ENCODE data around the gene UNKL. TPM values are rescaled to one million over a fixed set of nuclear protein-coding genes. Genes with fewer than 3 reads are reported as not detected.

UNKL gene
- total and polyA plus RNA-seq, 2 donors, result 10.5 to 21.9 TPM

DNA sequence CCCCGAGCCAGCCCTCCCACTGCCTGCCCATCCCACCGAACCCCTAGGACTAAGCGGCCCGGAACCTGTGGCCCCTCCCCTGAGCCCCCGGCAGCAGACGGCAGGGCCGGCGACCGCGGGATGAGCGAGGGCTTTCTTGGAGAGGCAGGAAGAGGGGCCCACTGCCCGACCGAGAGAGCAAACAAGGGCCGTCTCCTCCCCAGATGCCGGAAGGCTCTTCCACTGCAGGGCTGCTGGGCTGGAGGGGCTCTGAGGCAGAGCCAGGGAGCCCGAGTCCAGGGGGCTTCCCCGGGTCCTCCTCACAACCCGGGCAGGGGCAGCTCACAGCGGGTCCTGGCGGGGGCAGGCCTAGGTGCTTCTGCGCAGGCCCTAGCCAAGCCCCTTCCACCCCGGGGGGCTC, 19.3 kb upstream of the UNKL start:
- Histone ChIP-seq H3K27ac (ENCODE audit: low read depth in 1 of 2, low read length in 1 of 2) (no peak overlapping the region), H3K27me3 (ENCODE audit: control insufficient read depth in 2 of 2, insufficient read depth in 1 of 2, low read length in 1 of 2) (peaks cover 0 to 33% of the 10 kb centered on the region in 2 donors), H3K4me1 (ENCODE audit: control insufficient read depth in 2 of 2, insufficient read depth in 2 of 2, low read length in 2 of 2) (no peaks in the 10 kb centered on the region), H3K9me3 (ENCODE audit: control insufficient read depth in 2 of 2, insufficient read depth in 1 of 2, low read length in 1 of 2) (no peaks in the 10 kb centered on the region), H3K36me3 (ENCODE audit: control insufficient read depth in 2 of 2, insufficient read depth in 2 of 2, low read length in 1 of 2) (no peaks in the 10 kb centered on the region), H3K4me3 (ENCODE audit: low read length in 2 of 2) (no peak overlapping the region)
- DNase-seq (ENCODE audit: low read depth in 6 of 9, low spot score in 9 of 9), result no peak
- 61% methylated on average over 22 of the region's 22 CpGs for WGBS

DNA sequence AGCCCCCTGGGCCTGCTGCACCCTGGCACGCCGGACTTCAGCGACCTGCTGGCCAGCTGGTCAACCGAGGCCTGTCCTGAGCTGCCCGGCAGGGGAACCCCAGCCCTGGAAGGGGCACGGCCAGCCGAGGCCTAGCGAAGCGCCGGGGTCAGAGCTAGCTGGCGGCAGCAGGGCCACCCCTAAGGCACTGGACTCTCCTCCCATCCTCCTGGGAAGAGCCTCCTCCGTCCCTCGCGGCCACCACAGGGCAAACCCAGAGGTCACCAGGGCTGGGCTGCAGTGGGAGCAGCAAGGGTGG, 18.7 kb upstream of the UNKL start:
- 85% methylated on average over 14 of the region's 14 CpGs for WGBS
- no peak overlapping the region for H3K27ac ChIP-seq (ENCODE audit: low read depth in 1 of 2, low read length in 1 of 2)

DNA sequence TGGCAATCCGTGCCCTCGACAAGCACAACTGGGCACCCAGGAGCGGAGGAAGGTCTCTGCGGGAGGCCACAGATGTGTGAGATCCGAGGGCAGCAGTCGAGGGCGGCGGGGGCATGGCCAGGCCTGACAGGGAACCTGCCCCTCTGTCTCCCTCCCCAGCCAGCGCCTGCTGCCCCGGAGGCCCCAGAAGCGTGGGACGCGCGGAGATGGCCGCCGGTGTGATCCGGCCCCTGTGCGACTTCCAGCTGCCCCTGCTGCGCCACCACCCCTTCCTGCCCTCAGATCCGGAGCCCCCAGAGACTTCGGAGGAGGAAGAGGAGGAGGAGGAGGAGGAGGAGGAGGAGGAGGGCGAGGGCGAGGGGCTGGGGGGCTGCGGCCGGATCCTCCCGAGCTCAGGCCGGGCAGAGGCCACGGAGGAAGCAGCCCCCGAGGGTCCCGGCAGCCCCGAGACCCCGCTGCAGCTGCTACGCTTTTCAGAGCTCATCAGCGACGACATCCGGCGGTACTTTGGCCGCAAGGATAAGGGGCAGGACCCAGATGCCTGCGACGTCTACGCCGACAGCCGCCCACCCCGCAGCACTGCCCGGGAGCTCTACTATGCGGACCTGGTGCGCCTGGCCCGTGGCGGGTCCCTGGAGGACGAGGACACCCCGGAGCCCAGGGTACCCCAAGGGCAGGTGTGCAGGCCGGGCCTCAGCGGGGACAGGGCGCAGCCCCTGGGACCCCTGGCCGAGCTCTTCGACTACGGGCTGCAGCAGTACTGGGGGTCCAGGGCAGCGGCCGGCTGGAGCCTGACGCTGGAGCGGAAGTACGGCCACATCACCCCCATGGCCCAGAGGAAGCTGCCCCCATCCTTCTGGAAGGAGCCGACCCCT, 18.1 kb upstream of the UNKL start:
- Histone ChIP-seq H3K4me1 (ENCODE audit: control insufficient read depth in 2 of 2, insufficient read depth in 2 of 2, low read length in 2 of 2) (peaks cover 2 to 3% of the 10 kb centered on the region in 2 donors), H3K36me3 (ENCODE audit: control insufficient read depth in 2 of 2, insufficient read depth in 2 of 2, low read length in 1 of 2) (no peaks in the 10 kb centered on the region), H3K27me3 (ENCODE audit: control insufficient read depth in 2 of 2, insufficient read depth in 1 of 2, low read length in 1 of 2) (peaks cover 0 to 33% of the 10 kb centered on the region in 2 donors), H3K9me3 (ENCODE audit: control insufficient read depth in 2 of 2, insufficient read depth in 1 of 2, low read length in 1 of 2) (no peaks in the 10 kb centered on the region), H3K4me3 (ENCODE audit: low read length in 2 of 2) (peak overlapping the region in 1 of 2 donors; percentile 7), H3K27ac (ENCODE audit: low read depth in 1 of 2, low read length in 1 of 2) (no peak overlapping the region)
- WGBS, result 70% methylated on average over 63 of the region's 63 CpGs
- no peak for DNase-seq (ENCODE audit: low read depth in 6 of 9, low spot score in 9 of 9)

More for the DNA sequence above, 18.7 kb upstream of the UNKL start:
- no peak for DNase-seq (ENCODE audit: low read depth in 6 of 9, low spot score in 9 of 9)
- peaks cover 0 to 33% of the 10 kb centered on the region in 2 donors for H3K27me3 ChIP-seq (ENCODE audit: control insufficient read depth in 2 of 2, insufficient read depth in 1 of 2, low read length in 1 of 2)
- no peaks in the 10 kb centered on the region for H3K36me3 ChIP-seq (ENCODE audit: control insufficient read depth in 2 of 2, insufficient read depth in 2 of 2, low read length in 1 of 2)
- no peaks in the 10 kb centered on the region for H3K9me3 ChIP-seq (ENCODE audit: control insufficient read depth in 2 of 2, insufficient read depth in 1 of 2, low read length in 1 of 2)
- H3K4me1 ChIP-seq (ENCODE audit: control insufficient read depth in 2 of 2, insufficient read depth in 2 of 2, low read length in 2 of 2), result peaks cover 2 to 3% of the 10 kb centered on the region in 2 donors
- H3K4me3 ChIP-seq (ENCODE audit: low read length in 2 of 2), result no peak overlapping the region

DNA sequence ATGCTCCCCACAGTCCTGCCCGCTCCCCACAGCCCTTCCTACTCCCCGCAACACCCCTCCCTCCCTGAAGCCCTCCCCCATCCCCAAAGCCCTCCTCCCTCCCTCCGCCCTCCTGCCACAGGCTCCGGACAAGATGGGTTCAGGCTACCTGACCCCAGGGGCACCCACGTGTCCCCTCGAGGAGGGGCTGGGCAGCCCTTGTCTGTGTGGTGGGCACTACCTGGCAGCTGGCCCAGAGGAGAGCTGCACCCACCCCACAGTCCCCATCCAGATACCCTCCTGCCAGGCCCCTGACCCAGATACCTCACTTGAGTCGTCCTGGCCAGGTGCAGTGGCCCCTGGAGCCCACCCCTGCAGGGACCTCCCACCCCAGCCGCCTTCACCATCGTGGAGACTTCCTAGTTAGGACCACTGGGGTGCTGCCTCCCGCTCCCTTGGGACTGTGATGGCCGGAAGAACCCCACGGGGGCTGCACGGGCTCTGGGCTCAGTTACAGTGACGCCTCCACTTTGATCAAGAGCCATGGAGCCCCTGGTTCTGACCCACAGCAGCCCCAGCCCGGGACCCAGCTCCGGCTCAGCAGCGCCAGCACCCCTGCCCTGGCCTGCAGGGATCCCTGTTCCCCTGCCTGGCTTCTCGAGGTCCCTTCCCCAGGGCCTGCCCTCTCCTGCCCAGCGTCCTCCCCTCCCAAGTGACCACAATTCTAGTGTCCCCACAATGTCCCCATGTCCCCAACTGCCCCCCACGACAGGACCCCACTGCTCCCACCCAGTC, 17.2 kb upstream of the UNKL start:
- WGBS, result 83% methylated on average over 20 of the region's 20 CpGs
- H3K27ac ChIP-seq (ENCODE audit: low read depth in 1 of 2, low read length in 1 of 2), result no peak overlapping the region

DNA sequence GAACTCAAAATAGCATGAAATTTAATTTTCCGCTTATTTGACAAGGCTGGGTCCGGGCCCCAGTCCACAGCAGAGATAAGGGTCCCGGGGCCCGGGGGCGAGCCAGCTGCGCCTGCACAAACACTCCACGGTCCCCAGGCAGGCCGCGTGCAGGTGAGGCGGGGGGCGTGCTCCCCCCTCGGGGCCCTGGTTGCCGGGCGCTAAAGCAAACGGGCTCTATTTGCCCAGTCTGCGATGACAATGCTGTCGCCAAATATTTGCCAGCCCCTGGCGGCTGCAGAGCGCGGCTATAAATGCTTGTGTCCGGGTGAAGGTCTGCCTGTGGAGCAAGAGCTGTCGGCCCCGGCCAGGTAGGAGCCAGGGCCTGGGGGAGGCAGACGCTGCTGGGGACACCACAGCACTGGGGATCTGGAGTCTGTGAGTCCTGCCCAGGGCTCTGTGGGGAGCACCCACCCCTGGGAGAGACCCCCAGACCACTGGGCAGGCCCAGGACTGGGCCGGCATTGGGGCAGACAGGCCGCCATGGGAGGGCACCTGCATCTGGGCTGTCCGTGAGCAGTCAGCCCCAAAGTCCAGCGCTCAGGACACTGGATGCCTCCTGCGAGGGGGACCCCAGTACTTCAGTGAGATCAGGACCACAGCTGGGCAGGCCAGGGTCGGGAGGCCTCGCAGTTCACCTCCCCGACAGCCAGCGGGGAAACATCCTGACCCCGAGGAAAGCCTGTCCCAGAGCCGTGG, 16.4 kb upstream of the UNKL start, which contains the start of gene PERCC1:
TSS of gene PERCC1 (plus strand) at position 320 of the 738 bp plus-strand sequence. CDS start 1,516 bp downstream, outside the sequence.
- WGBS, result 75% methylated on average over 35 of the region's 35 CpGs
- no peak for DNase-seq (ENCODE audit: low read depth in 6 of 9, low spot score in 9 of 9)
- Histone ChIP-seq H3K4me1 (ENCODE audit: control insufficient read depth in 2 of 2, insufficient read depth in 2 of 2, low read length in 2 of 2) (peaks cover 2 to 3% of the 10 kb centered on the region in 2 donors), H3K27me3 (ENCODE audit: control insufficient read depth in 2 of 2, insufficient read depth in 1 of 2, low read length in 1 of 2) (peaks cover 0 to 33% of the 10 kb centered on the region in 2 donors), H3K27ac (ENCODE audit: low read depth in 1 of 2, low read length in 1 of 2) (no peak within 1 kb of the TSS), H3K4me3 (ENCODE audit: low read length in 2 of 2) (no peak within 1 kb of the TSS), H3K36me3 (ENCODE audit: control insufficient read depth in 2 of 2, insufficient read depth in 2 of 2, low read length in 1 of 2) (no peaks in the 10 kb centered on the region), H3K9me3 (ENCODE audit: control insufficient read depth in 2 of 2, insufficient read depth in 1 of 2, low read length in 1 of 2) (no peaks in the 10 kb centered on the region)

More for the DNA sequence above, 17.2 kb upstream of the UNKL start:
- no peaks in the 10 kb centered on the region for H3K36me3 ChIP-seq (ENCODE audit: control insufficient read depth in 2 of 2, insufficient read depth in 2 of 2, low read length in 1 of 2)
- peaks cover 0 to 33% of the 10 kb centered on the region in 2 donors for H3K27me3 ChIP-seq (ENCODE audit: control insufficient read depth in 2 of 2, insufficient read depth in 1 of 2, low read length in 1 of 2)
- H3K4me3 ChIP-seq (ENCODE audit: low read length in 2 of 2), result no peak overlapping the region
- no peak for DNase-seq (ENCODE audit: low read depth in 6 of 9, low spot score in 9 of 9)
- H3K9me3 ChIP-seq (ENCODE audit: control insufficient read depth in 2 of 2, insufficient read depth in 1 of 2, low read length in 1 of 2), result no peaks in the 10 kb centered on the region
- peaks cover 2 to 3% of the 10 kb centered on the region in 2 donors for H3K4me1 ChIP-seq (ENCODE audit: control insufficient read depth in 2 of 2, insufficient read depth in 2 of 2, low read length in 2 of 2)

DNA sequence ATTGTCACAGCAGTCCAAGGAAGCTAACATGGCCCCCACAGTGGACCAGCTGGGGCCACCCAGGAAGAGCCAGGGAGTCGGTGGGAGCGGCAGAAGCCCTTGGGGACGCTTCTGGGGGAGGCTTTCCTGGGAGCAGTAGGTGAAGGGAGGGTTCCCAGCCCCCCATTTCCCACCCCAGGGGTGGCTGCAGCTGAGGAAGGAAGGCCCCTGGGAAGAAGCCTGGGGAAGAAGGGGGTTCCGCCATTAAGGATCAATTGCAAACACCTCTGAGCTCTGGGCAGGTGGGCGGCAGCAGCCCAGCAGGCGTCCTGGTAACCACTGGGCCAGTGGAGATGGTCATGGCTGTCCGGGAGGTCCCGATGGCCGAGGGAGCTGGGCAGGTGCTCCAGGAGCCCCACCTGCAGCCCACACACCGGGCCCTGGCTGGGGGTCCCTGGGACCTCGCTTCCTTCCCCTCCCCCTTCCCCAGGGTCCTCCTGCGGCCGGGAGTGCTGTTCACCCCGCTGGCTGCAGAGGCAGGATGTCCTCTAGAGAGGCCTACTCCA, 15.8 kb upstream of the UNKL start:
- WGBS, result 77% methylated on average over 14 of the region's 14 CpGs
- H3K27ac ChIP-seq (ENCODE audit: low read depth in 1 of 2, low read length in 1 of 2), result no peak overlapping the region
- DNase-seq (ENCODE audit: low read depth in 6 of 9, low spot score in 9 of 9), result no peak

DNA sequence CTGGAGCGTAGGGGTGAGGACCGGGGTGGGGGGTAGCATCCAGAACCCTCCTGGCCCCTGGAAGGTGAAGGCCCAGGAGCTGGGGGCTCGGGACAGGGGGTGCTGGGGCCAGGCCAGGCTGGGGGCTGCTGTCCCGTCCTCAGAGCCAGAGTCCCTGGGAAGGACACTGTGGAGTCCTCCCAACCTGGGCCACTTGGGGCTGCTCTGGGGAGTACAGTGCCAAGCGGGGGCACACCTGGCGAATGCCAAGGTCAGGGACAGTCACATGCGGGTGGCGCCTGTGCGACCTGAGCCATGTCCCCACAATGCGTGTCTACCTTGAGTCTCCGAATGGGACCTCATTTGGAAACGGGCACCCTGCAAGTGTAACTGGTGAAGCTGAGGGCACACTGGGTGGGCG, 15.1 kb upstream of the UNKL start:
- WGBS, result 98% methylated on average over 13 of the region's 13 CpGs
- Histone ChIP-seq H3K27me3 (ENCODE audit: control insufficient read depth in 2 of 2, insufficient read depth in 1 of 2, low read length in 1 of 2) (peaks cover 0 to 33% of the 10 kb centered on the region in 2 donors), H3K4me3 (ENCODE audit: low read length in 2 of 2) (no peak overlapping the region), H3K36me3 (ENCODE audit: control insufficient read depth in 2 of 2, insufficient read depth in 2 of 2, low read length in 1 of 2) (no peaks in the 10 kb centered on the region), H3K4me1 (ENCODE audit: control insufficient read depth in 2 of 2, insufficient read depth in 2 of 2, low read length in 2 of 2) (peaks cover 2 to 3% of the 10 kb centered on the region in 2 donors), H3K9me3 (ENCODE audit: control insufficient read depth in 2 of 2, insufficient read depth in 1 of 2, low read length in 1 of 2) (no peaks in the 10 kb centered on the region), H3K27ac (ENCODE audit: low read depth in 1 of 2, low read length in 1 of 2) (no peak overlapping the region)
- no peak for DNase-seq (ENCODE audit: low read depth in 6 of 9, low spot score in 9 of 9)

More for the DNA sequence above, 15.8 kb upstream of the UNKL start:
- no peaks in the 10 kb centered on the region for H3K9me3 ChIP-seq (ENCODE audit: control insufficient read depth in 2 of 2, insufficient read depth in 1 of 2, low read length in 1 of 2)
- no peak overlapping the region for H3K4me3 ChIP-seq (ENCODE audit: low read length in 2 of 2)
- H3K36me3 ChIP-seq (ENCODE audit: control insufficient read depth in 2 of 2, insufficient read depth in 2 of 2, low read length in 1 of 2), result no peaks in the 10 kb centered on the region
- peaks cover 0 to 33% of the 10 kb centered on the region in 2 donors for H3K27me3 ChIP-seq (ENCODE audit: control insufficient read depth in 2 of 2, insufficient read depth in 1 of 2, low read length in 1 of 2)
- peaks cover 2 to 3% of the 10 kb centered on the region in 2 donors for H3K4me1 ChIP-seq (ENCODE audit: control insufficient read depth in 2 of 2, insufficient read depth in 2 of 2, low read length in 2 of 2)

DNA sequence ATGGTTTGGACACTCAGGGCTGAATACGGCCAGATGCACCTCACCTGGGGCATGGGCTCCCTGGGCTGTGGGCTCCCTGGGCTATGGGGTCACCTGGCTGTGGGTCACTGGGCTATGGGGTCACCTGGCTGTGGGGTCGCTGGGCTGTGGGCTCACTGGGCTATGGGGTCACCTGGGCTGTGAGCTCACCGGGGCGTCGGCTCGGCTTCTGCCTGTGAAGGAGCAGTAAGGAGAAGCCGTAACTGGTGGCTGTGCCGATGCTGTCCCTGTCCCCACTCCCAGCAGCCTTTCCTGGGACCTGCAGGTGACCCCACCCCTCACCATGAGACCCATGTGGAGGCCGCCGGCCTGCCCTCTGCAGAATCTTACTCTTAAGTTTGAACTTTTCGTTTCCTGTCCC, 14.5 kb upstream of the UNKL start:
- no peak for DNase-seq (ENCODE audit: low read depth in 6 of 9, low spot score in 9 of 9)
- Histone ChIP-seq H3K36me3 (ENCODE audit: control insufficient read depth in 2 of 2, insufficient read depth in 2 of 2, low read length in 1 of 2) (no peaks in the 10 kb centered on the region), H3K27ac (ENCODE audit: low read depth in 1 of 2, low read length in 1 of 2) (no peak overlapping the region), H3K4me1 (ENCODE audit: control insufficient read depth in 2 of 2, insufficient read depth in 2 of 2, low read length in 2 of 2) (peaks cover 2 to 3% of the 10 kb centered on the region in 2 donors), H3K27me3 (ENCODE audit: control insufficient read depth in 2 of 2, insufficient read depth in 1 of 2, low read length in 1 of 2) (peaks cover 0 to 33% of the 10 kb centered on the region in 2 donors), H3K9me3 (ENCODE audit: control insufficient read depth in 2 of 2, insufficient read depth in 1 of 2, low read length in 1 of 2) (no peaks in the 10 kb centered on the region), H3K4me3 (ENCODE audit: low read length in 2 of 2) (no peak overlapping the region)
- 95% methylated on average over 11 of the region's 11 CpGs for WGBS

Data from thymus (tissue), 11 donors.